Measurements from ENCODE around the gene RAD51B.

DNA sequence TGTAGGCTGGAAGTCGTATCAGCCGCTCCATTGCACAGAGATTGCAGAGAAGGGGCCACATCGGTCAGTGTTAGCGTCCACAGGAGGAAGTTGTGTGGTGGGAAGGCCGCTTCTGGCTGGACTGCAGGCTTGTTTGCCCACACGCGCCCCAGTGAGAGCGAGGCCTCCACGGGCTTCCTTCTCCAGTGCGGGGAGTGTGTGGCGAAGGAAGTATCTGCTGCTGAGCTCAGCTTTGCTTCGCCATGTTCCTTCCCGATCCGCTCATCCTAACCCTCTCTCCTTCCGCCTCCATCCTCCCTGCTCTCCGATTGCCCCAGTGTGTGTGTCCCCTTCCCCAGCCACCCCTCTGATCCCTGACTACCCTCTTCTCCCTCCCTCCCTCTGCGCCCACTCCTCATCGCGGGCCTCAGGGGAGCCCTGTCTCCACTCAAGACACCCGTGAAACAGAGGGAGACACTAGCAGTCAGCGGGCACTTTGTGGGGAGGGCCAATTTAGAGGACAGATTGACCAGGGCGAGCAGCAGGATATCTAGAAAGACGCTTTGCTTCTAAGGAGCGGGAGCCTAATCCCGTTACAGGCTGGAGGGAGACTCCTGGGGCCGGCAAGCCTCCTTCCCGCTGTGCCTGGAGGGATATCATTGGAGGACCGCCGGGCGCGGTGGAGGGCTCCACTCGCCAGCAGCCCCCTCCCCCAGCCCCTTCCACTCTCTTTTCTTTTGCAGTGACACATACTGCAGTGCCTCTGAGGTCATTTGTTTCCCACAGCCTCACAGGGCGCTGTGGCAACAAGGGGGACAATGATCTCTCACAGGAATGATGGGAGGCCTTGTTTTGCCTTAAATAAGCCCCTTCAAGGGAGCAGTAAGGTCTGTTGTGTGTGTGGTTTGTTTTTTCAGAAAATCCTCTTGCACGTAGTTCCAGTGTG, 544.5 kb downstream of the RAD51B start:
- TF ChIP-seq, protein P1, sequence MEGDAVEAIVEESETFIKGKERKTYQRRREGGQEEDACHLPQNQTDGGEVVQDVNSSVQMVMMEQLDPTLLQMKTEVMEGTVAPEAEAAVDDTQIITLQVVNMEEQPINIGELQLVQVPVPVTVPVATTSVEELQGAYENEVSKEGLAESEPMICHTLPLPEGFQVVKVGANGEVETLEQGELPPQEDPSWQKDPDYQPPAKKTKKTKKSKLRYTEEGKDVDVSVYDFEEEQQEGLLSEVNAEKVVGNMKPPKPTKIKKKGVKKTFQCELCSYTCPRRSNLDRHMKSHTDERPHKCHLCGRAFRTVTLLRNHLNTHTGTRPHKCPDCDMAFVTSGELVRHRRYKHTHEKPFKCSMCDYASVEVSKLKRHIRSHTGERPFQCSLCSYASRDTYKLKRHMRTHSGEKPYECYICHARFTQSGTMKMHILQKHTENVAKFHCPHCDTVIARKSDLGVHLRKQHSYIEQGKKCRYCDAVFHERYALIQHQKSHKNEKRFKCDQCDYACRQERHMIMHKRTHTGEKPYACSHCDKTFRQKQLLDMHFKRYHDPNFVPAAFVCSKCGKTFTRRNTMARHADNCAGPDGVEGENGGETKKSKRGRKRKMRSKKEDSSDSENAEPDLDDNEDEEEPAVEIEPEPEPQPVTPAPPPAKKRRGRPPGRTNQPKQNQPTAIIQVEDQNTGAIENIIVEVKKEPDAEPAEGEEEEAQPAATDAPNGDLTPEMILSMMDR (IDR thresholded peaks at IDR 0.05): no peak
- TF ChIP-seq POLR2A (IDR thresholded peaks at IDR 0.05) (no peak), POLR2AphosphoS5 (IDR thresholded peaks at IDR 0.05) (no peak)
